ENCODE measurements around the gene TLR9. TPM values are rescaled to one million over a fixed set of nuclear protein-coding genes. Genes with fewer than 3 reads are reported as not detected.

TLR9 gene
- total and polyA plus RNA-seq, 9 of the 15 experiments (the other 6 are each of a cell fraction or from before 2014, with no cell fraction given), result not detected

DNA sequence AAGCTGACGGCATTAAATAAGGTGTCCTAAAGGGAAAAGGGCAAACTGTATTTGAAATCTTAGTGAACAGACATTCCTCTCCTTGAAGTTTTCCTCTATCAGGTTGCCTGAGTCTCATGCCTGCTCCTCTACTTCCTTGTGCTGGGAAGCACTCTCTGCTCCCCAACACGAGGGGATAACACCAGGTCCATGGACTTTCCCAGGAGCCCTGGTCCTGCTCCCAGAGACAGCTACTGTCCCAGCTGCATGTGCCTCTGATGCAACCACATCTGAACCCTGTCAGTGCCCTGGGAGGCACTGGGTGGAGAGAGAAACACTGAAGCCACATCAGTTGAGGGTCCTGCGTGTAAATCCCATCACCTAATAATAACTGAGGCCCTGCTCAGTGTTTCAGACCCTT is 7.4 kb downstream of the TLR9 start:
- 69% methylated on average over 2 of the region's 3 CpGs for WGBS (ENCODE audit: insufficient coverage, low coverage, missing lambda C conversion rate)
- TF ChIP-seq ZNF77 (CRISPR knock-in tag; IDR thresholded peaks at IDR 0.05) (no peak), MYC (IDR thresholded peaks at IDR 0.05; ENCODE audit: low read depth, low read length) (peak; percentile 33; the same call in 1 of the 2 replicates), MYC (CRISPR knock-in tag; IDR thresholded peaks at IDR 0.05; ENCODE audit: borderline replicate concordance, low read depth) (no peak), BDP1 (IDR thresholded peaks at IDR 0.05; ENCODE audit: insufficient read depth, insufficient read length) (no peak), RAD21 (CRISPR knock-in tag; conservative IDR thresholded peaks at IDR 0.05 in 1 of 2, IDR thresholded peaks at IDR 0.05 in 1 of 2) (no peak), ADNP (tag; IDR thresholded peaks at IDR 0.05) (no peak), L3MBTL2 (IDR thresholded peaks at IDR 0.05) (0 out of 2 replicates have a peak, but pooled peaks have one; percentile 14), PTRF (tag; IDR thresholded peaks at IDR 0.05) (no peak), ZBTB1 (CRISPR knock-in tag; IDR thresholded peaks at IDR 0.05; ENCODE audit: borderline replicate concordance, low read depth) (no peak), CHCHD3 (CRISPR knock-in tag; IDR thresholded peaks at IDR 0.05) (no peak)
- TF ChIP-seq, protein P1, sequence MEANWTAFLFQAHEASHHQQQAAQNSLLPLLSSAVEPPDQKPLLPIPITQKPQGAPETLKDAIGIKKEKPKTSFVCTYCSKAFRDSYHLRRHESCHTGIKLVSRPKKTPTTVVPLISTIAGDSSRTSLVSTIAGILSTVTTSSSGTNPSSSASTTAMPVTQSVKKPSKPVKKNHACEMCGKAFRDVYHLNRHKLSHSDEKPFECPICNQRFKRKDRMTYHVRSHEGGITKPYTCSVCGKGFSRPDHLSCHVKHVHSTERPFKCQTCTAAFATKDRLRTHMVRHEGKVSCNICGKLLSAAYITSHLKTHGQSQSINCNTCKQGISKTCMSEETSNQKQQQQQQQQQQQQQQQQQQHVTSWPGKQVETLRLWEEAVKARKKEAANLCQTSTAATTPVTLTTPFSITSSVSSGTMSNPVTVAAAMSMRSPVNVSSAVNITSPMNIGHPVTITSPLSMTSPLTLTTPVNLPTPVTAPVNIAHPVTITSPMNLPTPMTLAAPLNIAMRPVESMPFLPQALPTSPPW (CRISPR knock-in tag; IDR thresholded peaks at IDR 0.05), result no peak
- TF ChIP-seq, protein P2, sequence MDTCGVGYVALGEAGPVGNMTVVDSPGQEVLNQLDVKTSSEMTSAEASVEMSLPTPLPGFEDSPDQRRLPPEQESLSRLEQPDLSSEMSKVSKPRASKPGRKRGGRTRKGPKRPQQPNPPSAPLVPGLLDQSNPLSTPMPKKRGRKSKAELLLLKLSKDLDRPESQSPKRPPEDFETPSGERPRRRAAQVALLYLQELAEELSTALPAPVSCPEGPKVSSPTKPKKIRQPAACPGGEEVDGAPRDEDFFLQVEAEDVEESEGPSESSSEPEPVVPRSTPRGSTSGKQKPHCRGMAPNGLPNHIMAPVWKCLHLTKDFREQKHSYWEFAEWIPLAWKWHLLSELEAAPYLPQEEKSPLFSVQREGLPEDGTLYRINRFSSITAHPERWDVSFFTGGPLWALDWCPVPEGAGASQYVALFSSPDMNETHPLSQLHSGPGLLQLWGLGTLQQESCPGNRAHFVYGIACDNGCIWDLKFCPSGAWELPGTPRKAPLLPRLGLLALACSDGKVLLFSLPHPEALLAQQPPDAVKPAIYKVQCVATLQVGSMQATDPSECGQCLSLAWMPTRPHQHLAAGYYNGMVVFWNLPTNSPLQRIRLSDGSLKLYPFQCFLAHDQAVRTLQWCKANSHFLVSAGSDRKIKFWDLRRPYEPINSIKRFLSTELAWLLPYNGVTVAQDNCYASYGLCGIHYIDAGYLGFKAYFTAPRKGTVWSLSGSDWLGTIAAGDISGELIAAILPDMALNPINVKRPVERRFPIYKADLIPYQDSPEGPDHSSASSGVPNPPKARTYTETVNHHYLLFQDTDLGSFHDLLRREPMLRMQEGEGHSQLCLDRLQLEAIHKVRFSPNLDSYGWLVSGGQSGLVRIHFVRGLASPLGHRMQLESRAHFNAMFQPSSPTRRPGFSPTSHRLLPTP (IDR thresholded peaks at IDR 0.05; ENCODE audit: borderline replicate concordance, extremely low read depth, insufficient read length), result no peak
- TF ChIP-seq, protein P3, sequence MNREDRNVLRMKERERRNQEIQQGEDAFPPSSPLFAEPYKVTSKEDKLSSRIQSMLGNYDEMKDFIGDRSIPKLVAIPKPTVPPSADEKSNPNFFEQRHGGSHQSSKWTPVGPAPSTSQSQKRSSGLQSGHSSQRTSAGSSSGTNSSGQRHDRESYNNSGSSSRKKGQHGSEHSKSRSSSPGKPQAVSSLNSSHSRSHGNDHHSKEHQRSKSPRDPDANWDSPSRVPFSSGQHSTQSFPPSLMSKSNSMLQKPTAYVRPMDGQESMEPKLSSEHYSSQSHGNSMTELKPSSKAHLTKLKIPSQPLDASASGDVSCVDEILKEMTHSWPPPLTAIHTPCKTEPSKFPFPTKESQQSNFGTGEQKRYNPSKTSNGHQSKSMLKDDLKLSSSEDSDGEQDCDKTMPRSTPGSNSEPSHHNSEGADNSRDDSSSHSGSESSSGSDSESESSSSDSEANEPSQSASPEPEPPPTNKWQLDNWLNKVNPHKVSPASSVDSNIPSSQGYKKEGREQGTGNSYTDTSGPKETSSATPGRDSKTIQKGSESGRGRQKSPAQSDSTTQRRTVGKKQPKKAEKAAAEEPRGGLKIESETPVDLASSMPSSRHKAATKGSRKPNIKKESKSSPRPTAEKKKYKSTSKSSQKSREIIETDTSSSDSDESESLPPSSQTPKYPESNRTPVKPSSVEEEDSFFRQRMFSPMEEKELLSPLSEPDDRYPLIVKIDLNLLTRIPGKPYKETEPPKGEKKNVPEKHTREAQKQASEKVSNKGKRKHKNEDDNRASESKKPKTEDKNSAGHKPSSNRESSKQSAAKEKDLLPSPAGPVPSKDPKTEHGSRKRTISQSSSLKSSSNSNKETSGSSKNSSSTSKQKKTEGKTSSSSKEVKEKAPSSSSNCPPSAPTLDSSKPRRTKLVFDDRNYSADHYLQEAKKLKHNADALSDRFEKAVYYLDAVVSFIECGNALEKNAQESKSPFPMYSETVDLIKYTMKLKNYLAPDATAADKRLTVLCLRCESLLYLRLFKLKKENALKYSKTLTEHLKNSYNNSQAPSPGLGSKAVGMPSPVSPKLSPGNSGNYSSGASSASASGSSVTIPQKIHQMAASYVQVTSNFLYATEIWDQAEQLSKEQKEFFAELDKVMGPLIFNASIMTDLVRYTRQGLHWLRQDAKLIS (CRISPR knock-in tag; IDR thresholded peaks at IDR 0.05), result no peak
- TF ChIP-seq, protein P4, sequence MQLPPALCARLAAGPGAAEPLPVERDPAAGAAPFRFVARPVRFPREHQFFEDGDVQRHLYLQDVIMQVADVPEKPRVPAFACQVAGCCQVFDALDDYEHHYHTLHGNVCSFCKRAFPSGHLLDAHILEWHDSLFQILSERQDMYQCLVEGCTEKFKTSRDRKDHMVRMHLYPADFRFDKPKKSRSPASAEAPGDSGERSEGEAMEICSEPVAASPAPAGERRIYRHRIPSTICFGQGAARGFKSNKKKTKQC (CRISPR knock-in tag; IDR thresholded peaks at IDR 0.05), result no peak

More for the DNA sequence above, 7.4 kb downstream of the TLR9 start:
- H3K79me2 ChIP-seq (ENCODE audit: control insufficient read depth, insufficient read depth, low read length), result no peaks in the 10 kb centered on the region
- H3K4me3 ChIP-seq, result no peak overlapping the region
- ATAC-seq, result peak; percentile 10
- no TSS peak for BruUV-seq (replicated peaks)
- intact Hi-C loops (cut with micrococcal nuclease) (no loop called here), in situ Hi-C loops (cut with MboI) (no loop called here)
- ChIA-PET CTCF (ENCODE audit: low intra/inter-chr PET ratio) (interaction anchor here (0.5 kb wide), 1 partner anchor 14 kb away, joined by 3 read pairs; no protein-coding TSS in a partner anchor), POLR2A (interaction anchor here (0.6 kb wide), 1 partner anchor 142 kb away, joined by 3 read pairs; no protein-coding TSS in a partner anchor)
- H3K9me1 ChIP-seq (ENCODE audit: control insufficient read depth, insufficient read depth, low read length), result no peaks in the 10 kb centered on the region
- peaks cover 21% of the 10 kb centered on the region for H3K36me3 ChIP-seq (ENCODE audit: control insufficient read depth, insufficient read depth, low read length)
- no peaks in the 10 kb centered on the region for H3K27me3 ChIP-seq (ENCODE audit: control insufficient read depth in 2 of 2, insufficient read depth in 2 of 2, low read length in 2 of 2)
- no peak overlapping the region; the same call in 2 of the 3 replicates for H3K27ac ChIP-seq (ENCODE audit: extremely low read depth, low read depth, low read length)
- H4K20me1 ChIP-seq (replicated peaks; ENCODE audit: control insufficient read depth, insufficient read depth, low read length), result no peaks in the 10 kb centered on the region
- no peaks in the 10 kb centered on the region for H3K9me3 ChIP-seq (replicated peaks; ENCODE audit: control insufficient read depth, insufficient read depth, low read depth, low read length)
- peak overlapping the region in 1 of 2 experiments; percentile 84; a peak in 1 of 4 replicates for H3K9ac ChIP-seq (ENCODE audit: insufficient read depth in 1 of 2, low read depth in 2 of 2, low read length in 2 of 2)
- DNase-seq (ENCODE audit: extremely low read depth in 1 of 4, low spot score in 3 of 4), result no peak
- no peak for FAIRE-seq
- H3K4me1 ChIP-seq (replicated peaks in 1 of 2; ENCODE audit: control insufficient read depth in 2 of 2, insufficient read depth in 2 of 2, low read length in 2 of 2), result peaks cover 27 to 47% of the 10 kb centered on the region in 2 experiments
- peak overlapping the region; percentile 74 for H2AFZ ChIP-seq (ENCODE audit: low read depth, low read length)
- H3K4me2 ChIP-seq (ENCODE audit: insufficient read depth, low read length), result peak overlapping the region; percentile 59

Measured in K562 (cell line).